ENCODE data around the gene PRDM11. TPM values are rescaled to one million over a fixed set of nuclear protein-coding genes. Genes with fewer than 3 reads are reported as not detected.

The PRDM11 gene
- total and polyA plus RNA-seq, 9 donors = 8.7 to 45.4 (median 28.9) TPM

GRCh38 chr11:45219411-45219810, 73.0 kb downstream of the PRDM11 start:
- Histone ChIP-seq H3K4me1 (ENCODE audit: insufficient read depth) (no peaks in the 10 kb centered on the region), H3K36me3 (no peaks in the 10 kb centered on the region), H3K27ac (no peak overlapping the region), H3K9me3 (no peaks in the 10 kb centered on the region), H3K4me3 (no peak overlapping the region), H3K27me3 (no peaks in the 10 kb centered on the region)
- intact Hi-C loops (cut with DNase I) = loop anchor here in 1 of 4 donors (5.0 kb wide), 1 partner anchor 37 kb away; no protein-coding TSS in a partner anchor
- no peak for DNase-seq
- TF ChIP-seq EP300 (IDR thresholded peaks at IDR 0.05) (no peak), POLR2A (IDR thresholded peaks at IDR 0.05) (no peak), CTCF (IDR thresholded peaks at IDR 0.05) (no peak)
- WGBS, 3 donors = 92 to 96% (median 94%) methylated on average over 18 of the region's 18 CpGs

- Histone ChIP-seq H3K27me3 (no peaks in the 10 kb centered on the region), H3K36me3 (no peaks in the 10 kb centered on the region), H3K4me3 (no peak overlapping the region), H3K9me3 (no peaks in the 10 kb centered on the region), H3K27ac (no peak overlapping the region), H3K4me1 (ENCODE audit: insufficient read depth) (no peaks in the 10 kb centered on the region)
- no peak for TF ChIP-seq CTCF (IDR thresholded peaks at IDR 0.05)
- TF ChIP-seq EP300 (IDR thresholded peaks at IDR 0.05) = no peak
- no peak for TF ChIP-seq POLR2A (IDR thresholded peaks at IDR 0.05)
- no peak for DNase-seq
- intact Hi-C loops (cut with DNase I) = no loop called here
- 93 to 95% (median 94%) methylated on average over 5 of the region's 5 CpGs for WGBS, 3 donors
Observed at GRCh38 chr11:45223496-45223895, 77.1 kb downstream of the PRDM11 start.

- H3K27me3 ChIP-seq = no peaks in the 10 kb centered on the region
- H3K27ac ChIP-seq = no peak overlapping the region
- H3K9me3 ChIP-seq = no peaks in the 10 kb centered on the region
- WGBS, 3 donors = 91 to 95% (median 94%) methylated on average over 11 of the region's 11 CpGs
- intact Hi-C loops (cut with DNase I) = no loop called here
- no peak overlapping the region for H3K4me3 ChIP-seq
- TF ChIP-seq EP300 (IDR thresholded peaks at IDR 0.05) (no peak), CTCF (IDR thresholded peaks at IDR 0.05) (no peak), POLR2A (IDR thresholded peaks at IDR 0.05) (no peak)
- H3K36me3 ChIP-seq = no peaks in the 10 kb centered on the region
- H3K4me1 ChIP-seq (ENCODE audit: insufficient read depth) = no peaks in the 10 kb centered on the region
- DNase-seq = no peak
Observed at GRCh38 chr11:45224766-45225165, 78.3 kb downstream of the PRDM11 start.

GRCh38 chr11:45225277-45225676, 78.8 kb downstream of the PRDM11 start:
- no peaks in the 10 kb centered on the region for H3K4me1 ChIP-seq (ENCODE audit: insufficient read depth)
- H3K36me3 ChIP-seq = no peaks in the 10 kb centered on the region
- H3K27ac ChIP-seq = no peak overlapping the region
- no peak for TF ChIP-seq CTCF (IDR thresholded peaks at IDR 0.05)
- no peak for TF ChIP-seq POLR2A (IDR thresholded peaks at IDR 0.05)
- TF ChIP-seq EP300 (IDR thresholded peaks at IDR 0.05) = no peak
- H3K4me3 ChIP-seq = no peak overlapping the region
- H3K9me3 ChIP-seq = no peaks in the 10 kb centered on the region
- 79 to 93% (median 81%) methylated on average over 1 of the region's 1 CpG for WGBS, 3 donors
- no peaks in the 10 kb centered on the region for H3K27me3 ChIP-seq
- DNase-seq = no peak
- intact Hi-C loops (cut with DNase I) = no loop called here
